ENCODE data around the gene GPRC5D. TPM values are rescaled to one million over a fixed set of nuclear protein-coding genes. Genes with fewer than 3 reads are reported as not detected.
A peak's percentile ranks its signal among the peaks of the same experiment; 100 is the strongest.

Gene GPRC5D
- total RNA-seq, 4 donors from 2014 or later = 0.48 TPM; not detected in 3

DNA sequence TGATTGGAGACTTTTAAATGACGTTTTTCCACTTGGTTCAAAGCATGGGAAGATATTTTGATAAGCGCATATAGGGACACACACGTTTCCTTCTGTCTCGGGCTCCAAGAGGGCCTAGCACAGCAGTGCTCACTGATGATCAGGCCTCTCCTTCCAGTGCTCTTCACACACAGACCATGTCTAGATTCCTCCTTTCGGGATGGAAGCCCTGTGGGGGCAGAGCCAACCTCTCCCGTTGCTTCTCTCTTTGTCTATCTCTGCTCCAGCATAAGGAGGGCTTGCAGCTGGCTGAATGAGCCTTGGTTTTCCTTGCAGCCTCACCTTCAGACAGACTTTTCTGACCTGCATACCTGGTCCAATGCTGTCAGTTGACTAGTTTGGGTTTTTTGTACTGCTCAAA is 22.3 kb downstream of the GPRC5D start:
- intact Hi-C loops (cut with DNase I; ENCODE audit: low total_unique reads) (no loop called here), in situ Hi-C loops (cut with MboI; ENCODE audit: low pct_ligation_motif_present in 1 of 4, low pct_unique_long_range_greater_than_20kb in 1 of 4, low sequenced_read_pairs in 3 of 4) (no loop called here)
- Histone ChIP-seq H3K36me3 (no peaks in the 10 kb centered on the region), H3K27ac (no peak overlapping the region), H3K27me3 (no peaks in the 10 kb centered on the region), H3K4me3 (no peak overlapping the region), H3K9me3 (no peaks in the 10 kb centered on the region), H3K4me1 (peaks cover 0 to 5% (median 2%) of the 10 kb centered on the region in 4 donors)
- no peak for DNase-seq
- 92% methylated on average over 5 to 6 of the region's 6 CpGs for WGBS, 2 donors (ENCODE audit: low coverage in 1 of 2)
- TF ChIP-seq POLR2AphosphoS5 (IDR thresholded peaks at IDR 0.05) (no peak), CTCF (IDR thresholded peaks at IDR 0.05) (no peak), POLR2A (IDR thresholded peaks at IDR 0.05) (no peak), EP300 (IDR thresholded peaks at IDR 0.05; ENCODE audit: low read depth) (no peak)

GRCh38 chr12:12927211-12928079 is 24.5 kb downstream of the GPRC5D start:
- intact Hi-C loops (cut with DNase I; ENCODE audit: low total_unique reads) = no loop called here
- Histone ChIP-seq H3K27ac (peak overlapping the region in 3 of 4 donors; percentile 55 to 71 (median 66)), H3K4me3 (peak overlapping the region in 2 of 4 donors; percentile 23 to 24), H3K36me3 (no peaks in the 10 kb centered on the region), H3K4me1 (peaks cover 0 to 5% (median 2%) of the 10 kb centered on the region in 4 donors), H3K27me3 (no peaks in the 10 kb centered on the region), H3K9me3 (no peaks in the 10 kb centered on the region)
- WGBS, 2 donors (ENCODE audit: low coverage in 1 of 2) = 40 to 41% methylated on average over 7 to 27 of the region's 27 CpGs
- in situ Hi-C loops (cut with MboI; ENCODE audit: low pct_ligation_motif_present in 1 of 4, low pct_unique_long_range_greater_than_20kb in 1 of 4, low sequenced_read_pairs in 3 of 4) = no loop called here
- TF ChIP-seq EP300 (IDR thresholded peaks at IDR 0.05; ENCODE audit: low read depth) (no peak), POLR2AphosphoS5 (IDR thresholded peaks at IDR 0.05) (peak in 1 of 3 donors; percentile 57), POLR2A (IDR thresholded peaks at IDR 0.05) (peak; percentile 52)
- peak; percentile 92 for DNase-seq

DNA sequence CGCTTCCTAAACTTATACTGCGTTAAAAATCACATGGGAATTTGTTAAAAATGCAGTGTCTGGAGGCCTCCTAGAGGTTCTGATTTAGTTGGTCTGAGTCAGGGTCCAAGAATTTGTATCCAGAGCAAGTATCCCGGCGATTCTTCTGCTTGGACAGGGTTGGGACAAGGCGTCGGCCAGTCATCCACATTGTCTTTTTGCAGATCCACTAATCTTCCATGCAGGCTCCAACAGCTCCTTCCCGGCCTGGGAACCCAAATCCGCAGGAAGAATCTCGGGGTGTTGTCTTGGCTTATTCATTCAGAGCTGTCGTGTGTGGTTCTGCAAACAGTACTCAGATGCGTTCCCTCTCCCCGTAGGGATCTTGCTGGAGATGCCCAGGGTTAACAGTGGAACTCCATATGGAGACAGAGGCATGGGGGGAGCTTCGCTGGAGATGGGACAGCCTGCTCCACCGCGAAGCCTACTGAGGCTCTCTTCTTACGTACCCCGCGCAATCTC is 25.3 kb downstream of the GPRC5D start:
- DNase-seq = no peak
- H3K27me3 ChIP-seq = no peaks in the 10 kb centered on the region
- in situ Hi-C loops (cut with MboI; ENCODE audit: low pct_ligation_motif_present in 1 of 4, low pct_unique_long_range_greater_than_20kb in 1 of 4, low sequenced_read_pairs in 3 of 4) (no loop called here), intact Hi-C loops (cut with DNase I; ENCODE audit: low total_unique reads) (no loop called here)
- no peak for TF ChIP-seq EP300 (IDR thresholded peaks at IDR 0.05; ENCODE audit: low read depth)
- no peak for TF ChIP-seq POLR2A (IDR thresholded peaks at IDR 0.05)
- no peak for TF ChIP-seq POLR2AphosphoS5 (IDR thresholded peaks at IDR 0.05)
- no peak for TF ChIP-seq CTCF (IDR thresholded peaks at IDR 0.05)
- H3K4me3 ChIP-seq = no peak overlapping the region
- H3K27ac ChIP-seq = peak overlapping the region in 3 of 4 donors; percentile 49 to 69 (median 66)
- peaks cover 0 to 5% (median 2%) of the 10 kb centered on the region in 4 donors for H3K4me1 ChIP-seq
- no peaks in the 10 kb centered on the region for H3K9me3 ChIP-seq
- no peaks in the 10 kb centered on the region for H3K36me3 ChIP-seq
- WGBS, 2 donors (ENCODE audit: low coverage in 1 of 2) = 85 to 90% methylated on average over 5 to 18 of the region's 18 CpGs

- Histone ChIP-seq H3K9me3 (no peaks in the 10 kb centered on the region), H3K4me3 (no peak overlapping the region), H3K27me3 (no peaks in the 10 kb centered on the region), H3K4me1 (peaks cover 0 to 5% (median 2%) of the 10 kb centered on the region in 4 donors), H3K36me3 (no peaks in the 10 kb centered on the region), H3K27ac (no peak overlapping the region)
- 57 to 64% methylated on average over 1 of the region's 1 CpG for WGBS, 2 donors (ENCODE audit: low coverage in 1 of 2)
- no peak for TF ChIP-seq POLR2A (IDR thresholded peaks at IDR 0.05)
- no peak for TF ChIP-seq POLR2AphosphoS5 (IDR thresholded peaks at IDR 0.05)
- no peak for DNase-seq
- intact Hi-C loops (cut with DNase I; ENCODE audit: low total_unique reads) (no loop called here), in situ Hi-C loops (cut with MboI; ENCODE audit: low pct_ligation_motif_present in 1 of 4, low pct_unique_long_range_greater_than_20kb in 1 of 4, low sequenced_read_pairs in 3 of 4) (no loop called here)
Observed at GRCh38 chr12:12925388-12925787, 26.6 kb downstream of the GPRC5D start.

- H3K36me3 ChIP-seq = no peaks in the 10 kb centered on the region
- no peak overlapping the region for H3K4me3 ChIP-seq
- no peaks in the 10 kb centered on the region for H3K27me3 ChIP-seq
- H3K4me1 ChIP-seq = peaks cover 0 to 5% (median 2%) of the 10 kb centered on the region in 4 donors
- no peak for DNase-seq
- in situ Hi-C loops (cut with MboI; ENCODE audit: low pct_ligation_motif_present in 1 of 4, low pct_unique_long_range_greater_than_20kb in 1 of 4, low sequenced_read_pairs in 3 of 4) = no loop called here
- no peak overlapping the region for H3K27ac ChIP-seq
- H3K9me3 ChIP-seq = no peaks in the 10 kb centered on the region
- TF ChIP-seq CTCF (IDR thresholded peaks at IDR 0.05) (no peak), EP300 (IDR thresholded peaks at IDR 0.05; ENCODE audit: low read depth) (no peak), POLR2A (IDR thresholded peaks at IDR 0.05) (no peak), POLR2AphosphoS5 (IDR thresholded peaks at IDR 0.05) (no peak)
- WGBS, 2 donors (ENCODE audit: low coverage in 1 of 2) = 84 to 88% methylated on average over 4 of the region's 4 CpGs
- intact Hi-C loops (cut with DNase I; ENCODE audit: low total_unique reads) = no loop called here
Observed at GRCh38 chr12:12924169-12924568, 27.8 kb downstream of the GPRC5D start.
